GM19455 (cell line): Measurements from ENCODE around the gene RASL10A.

Experiments
- ATAC-seq: cut with Tn5 transposase; IDR thresholded peaks from one replicate; pipeline ENCODE4 v1.9.1; 2021; ENCODE audit not compliant: unreplicated experiment

Gene RASL10A

GRCh38 chr22:29323641-29324040 lies 8.1 kb upstream of the RASL10A start:
- ATAC-seq, result no peak

- ATAC-seq, result no peak
Observed at GRCh38 chr22:29320546-29320945, 5.0 kb upstream of the RASL10A start.

- ATAC-seq, result no peak
Observed at GRCh38 chr22:29319072-29319471, 3.6 kb upstream of the RASL10A start.

- no peak for ATAC-seq
Observed at GRCh38 chr22:29317827-29318454, 2.4 kb upstream of the RASL10A start.

GRCh38 chr22:29316141-29316828 lies 788 bp upstream of the RASL10A start:
- no peak for ATAC-seq

GRCh38 chr22:29314537-29315285 lies 786 bp downstream of the RASL10A start:
- no peak for ATAC-seq

GRCh38 chr22:29313576-29314466 lies 1.7 kb downstream of the RASL10A start:
- ATAC-seq, result no peak

- ATAC-seq, result no peak
Observed at GRCh38 chr22:29313126-29313575, 2.3 kb downstream of the RASL10A start.

- no peak for ATAC-seq
Observed at GRCh38 chr22:29312218-29313125, 3.0 kb downstream of the RASL10A start.

GRCh38 chr22:29311464-29312217 lies 3.9 kb downstream of the RASL10A start:
- no peak for ATAC-seq

GRCh38 chr22:29310863-29311339 lies 4.6 kb downstream of the RASL10A start:
- ATAC-seq, result no peak

GRCh38 chr22:29310065-29310862 lies 5.2 kb downstream of the RASL10A start:
- ATAC-seq, result no peak

GRCh38 chr22:29309332-29310064 lies 6.0 kb downstream of the RASL10A start:
- no peak for ATAC-seq

- no peak for ATAC-seq
Observed at GRCh38 chr22:29308791-29309262, 6.7 kb downstream of the RASL10A start.

GRCh38 chr22:29308148-29308790 lies 7.2 kb downstream of the RASL10A start:
- no peak for ATAC-seq

GRCh38 chr22:29307596-29308147 lies 7.8 kb downstream of the RASL10A start:
- ATAC-seq, result no peak
